K562 (cell line): ENCODE data around the gene NBEA. TPM values are rescaled to one million over a fixed set of nuclear protein-coding genes. Genes with fewer than 3 reads are reported as not detected.

ENCODE experiments used
- ATAC-seq: fragments of 200-7000 bp; cut with Tn5 transposase; 3 replicates; pipeline ENCODE4 v1.9.1; 2020; ENCODE audit warnings: moderate library complexity
- BruUV-seq: library from RNA; stranded (reverse); fragments of 400-500 nt; replicated peaks from 2 replicates; lab custom pipeline; 2021; lab: Mats Ljungman, UMichigan
- CTCF ChIA-PET: fragments of 300-600 bp; formaldehyde crosslinking; extraction: SDS; loops from one replicate; lab custom pipeline; 2021; ENCODE audit warnings: low intra/inter-chr PET ratio; lab: Yijun Ruan, JAX
- POLR2A ChIA-PET: fragments of 300-600, 350-650 bp; sonication (Branson Sonifier 250); formaldehyde crosslinking; extraction: SDS; loops from one replicate; lab custom pipeline; 2021; ENCODE audit warnings: antibody characterized with exemption, inconsistent platforms; lab: Yijun Ruan, JAX
- DNase-seq, 4 experiments: peaks; one replicate each; pipeline versions ENCODE4 v3.0.0 to v3.0.0-alpha.2; 2011 to 2018; ENCODE audit warnings: low spot score in 3 of 4, mixed read lengths in 3 of 4; ENCODE audit errors: extremely low read depth in 1 of 4
- FAIRE-seq: peaks from 2 replicates; lab custom pipeline; 2011; peaks lifted over from hg19 to GRCh38; lab: Jason Lieb, UNC
- H2AFZ ChIP-seq: 2 replicates; pipeline ENCODE4 v1.6.0; 2011; ENCODE audit warnings: low read depth, low read length, control low read depth, inconsistent platforms
- H3K27ac ChIP-seq: fragments of 200-600 bp; 3 replicates; pipeline ENCODE4 v1.8.0; 2011; ENCODE audit warnings: low read depth, mild to moderate bottlenecking, control low read depth, inconsistent platforms, low read length, moderate library complexity, mixed read lengths; ENCODE audit errors: extremely low read depth
- H3K27me3 ChIP-seq, 2 experiments: fragments of 300-600 bp in 1 of 2; 2 replicates in 1 of 2; 3 replicates in 1 of 2; pipeline versions ENCODE4 v1.6.0 to v1.8.0; 2011; ENCODE audit warnings: inconsistent platforms in 2 of 2, low read length in 2 of 2, mild to moderate bottlenecking in 1 of 2, mixed read lengths in 1 of 2, moderate library complexity in 1 of 2; ENCODE audit not compliant: control insufficient read depth in 2 of 2, insufficient read depth in 2 of 2
- H3K36me3 ChIP-seq: fragments of 300-600 bp; 3 replicates; pipeline ENCODE4 v1.8.0; 2011; ENCODE audit warnings: mild to moderate bottlenecking, low read length, inconsistent platforms; ENCODE audit not compliant: control insufficient read depth, insufficient read depth
- H3K4me1 ChIP-seq, 2 experiments: fragments of 200-600 bp in 1 of 2; replicated peaks in 1 of 2; 2 replicates in 1 of 2; 3 replicates in 1 of 2; pipeline versions ENCODE4 v1.5.1 to v1.8.0; 2011; ENCODE audit warnings: inconsistent platforms in 2 of 2, low read length in 2 of 2, mild to moderate bottlenecking in 1 of 2, mixed read lengths in 1 of 2, moderate library complexity in 1 of 2; ENCODE audit not compliant: control insufficient read depth in 2 of 2, insufficient read depth in 2 of 2
- H3K4me2 ChIP-seq: 2 replicates; pipeline ENCODE4 v1.6.1; 2011; ENCODE audit warnings: low read length, control low read depth, inconsistent platforms, mixed read lengths; ENCODE audit not compliant: insufficient read depth
- H3K4me3 ChIP-seq: fragments of 200-600 bp; sonication (generic), shearing (Covaris generic); 2 replicates; pipeline ENCODE4 v1.5.1; 2016; ENCODE audit warnings: control low read depth, inconsistent platforms
- H3K79me2 ChIP-seq: fragments of 200-600 bp; 3 replicates; pipeline ENCODE4 v1.8.0; 2011; ENCODE audit warnings: low read length, inconsistent platforms; ENCODE audit not compliant: control insufficient read depth, insufficient read depth
- H3K9ac ChIP-seq, 2 experiments: 2 replicates each; pipeline versions ENCODE4 v1.6.0 to v1.6.1; 2011; ENCODE audit warnings: low read depth in 2 of 2, low read length in 2 of 2, control low read depth in 1 of 2, inconsistent platforms in 1 of 2, mild to moderate bottlenecking in 1 of 2, mixed read lengths in 1 of 2; ENCODE audit not compliant: insufficient read depth in 1 of 2
- H3K9me1 ChIP-seq: one replicate; pipeline ENCODE4 v1.6.0; 2011; ENCODE audit warnings: inconsistent platforms, mild to moderate bottlenecking, low read length, moderate library complexity; ENCODE audit not compliant: control insufficient read depth, insufficient read depth
- H3K9me3 ChIP-seq: replicated peaks from 2 replicates; pipeline ENCODE4 v1.5.1; 2011; ENCODE audit warnings: low read depth, low read length, inconsistent platforms; ENCODE audit not compliant: control insufficient read depth, insufficient read depth
- H4K20me1 ChIP-seq: replicated peaks from 2 replicates; pipeline ENCODE4 v1.6.1; 2011; ENCODE audit warnings: low read length, inconsistent platforms, mixed read lengths; ENCODE audit not compliant: control insufficient read depth, insufficient read depth
- ADNP ChIP-seq: fragments of 200-800 bp; sonication (Bioruptor generic); IDR thresholded peaks from 2 replicates; pipeline ENCODE4 v1.6.1; 2016; ENCODE audit warnings: missing genetic modification characterization, missing compliant biosample characterization
- CXXC5 ChIP-seq: fragments of 250-450 bp; sonication (Bioruptor Pico); IDR thresholded peaks from 2 replicates; pipeline ENCODE4 v1.8.0; 2022; ENCODE audit warnings: inconsistent platforms, mild to moderate bottlenecking, moderate library complexity
- GATAD2B ChIP-seq: fragments of 450-650 bp; IDR thresholded peaks from 2 replicates; pipeline ENCODE4 v1.6.1; 2017; ENCODE audit warnings: mild to moderate bottlenecking, borderline replicate concordance
- KLF10 ChIP-seq: fragments of 250-450 bp; sonication (Bioruptor Pico); IDR thresholded peaks from 2 replicates; pipeline ENCODE4 v1.6.1; 2021; ENCODE audit warnings: matching md5 sums
- NFATC3 ChIP-seq: fragments of 450-650 bp; IDR thresholded peaks from 2 replicates; pipeline ENCODE4 v1.6.1; 2017; ENCODE audit warnings: mild to moderate bottlenecking
- PHB ChIP-seq: fragments of 250-450 bp; sonication (Bioruptor Pico); IDR thresholded peaks from 2 replicates; pipeline ENCODE4 v1.5.0; 2021
- RBM15 ChIP-seq: fragments of 200-400 bp; formaldehyde crosslinking; IDR thresholded peaks from 2 replicates; pipeline ENCODE4 v1.6.1; 2018; ENCODE audit warnings: mild to moderate bottlenecking, low read length, moderate library complexity; ENCODE audit not compliant: insufficient read depth
- RBM34 ChIP-seq: fragments of 200-400 bp; formaldehyde crosslinking; IDR thresholded peaks from 2 replicates; pipeline ENCODE4 v1.6.1; 2018; ENCODE audit warnings: low read length, borderline replicate concordance; ENCODE audit not compliant: insufficient read depth
- SIN3A ChIP-seq, 2 experiments: fragments of 150-350 bp in 1 of 2; IDR thresholded peaks; 2 replicates each; pipeline ENCODE4 v1.6.1; 2011 to 2016; ENCODE audit warnings: borderline replicate concordance in 2 of 2, low read depth in 2 of 2, low read length in 2 of 2, mild to moderate bottlenecking in 2 of 2, moderate library complexity in 2 of 2; ENCODE audit not compliant: control insufficient read depth in 1 of 2
- XRCC5 ChIP-seq: fragments of 200-400 bp; formaldehyde crosslinking; IDR thresholded peaks from 2 replicates; pipeline ENCODE4 v1.6.1; 2017; ENCODE audit warnings: low read depth, mild to moderate bottlenecking, low read length
- ZNF586 ChIP-seq: fragments of 450-650 bp; formaldehyde crosslinking; conservative IDR thresholded peaks from 2 replicates; pipeline ENCODE4 v1.4.0; 2020; ENCODE audit warnings: mild to moderate bottlenecking, moderate library complexity
- ZNF668 ChIP-seq: fragments of 250-450 bp; sonication (Bioruptor Pico); IDR thresholded peaks from 2 replicates; pipeline ENCODE4 v1.8.0; 2022; ENCODE audit warnings: mild to moderate bottlenecking, inconsistent platforms
- WGBS: fragments of 100-300 bp; shearing (Covaris generic); methylation state at CpG from one replicate; pipeline ENCODE4 v1.1.6; 2016; ENCODE audit warnings: low coverage, mixed read lengths; ENCODE audit not compliant: insufficient coverage; ENCODE audit errors: missing lambda C conversion rate; 5-methylcytosine and 5-hydroxymethylcytosine counted together
- in situ Hi-C: fragments of 300-500 bp; cut with MboI; formaldehyde crosslinking; loops from 4 replicates; pipeline ENCODE4 v1.15.0; 2018; ENCODE audit warnings: inconsistent platforms, mixed read lengths
- intact Hi-C: fragments of 100-400 bp; cut with micrococcal nuclease; formaldehyde crosslinking; loops from 2 replicates; pipeline ENCODE4 v1.14.2; 2022
- polyA plus RNA-seq, 8 experiments: library from polyadenylated mRNA; depleted of rRNA in 4 of 8; stranded (reverse) in 5 of 8; unstranded in 3 of 8; fragments of >200 nt; fragmentation: Nextera tagmentation in 2 of 8; fragmentation: Illumina TruSeq in 1 of 8; extraction: Ambion mirVana in 2 of 8; extraction: Trizol in 1 of 8; gene quantifications; 2 replicates each; pipeline versions ENCODE4 v1.2.1 to v1.2.3, GENCODE V29; 2011 to 2014; ENCODE audit warnings: inconsistent platforms in 1 of 8, missing spikeins in 1 of 8
- total RNA-seq, 7 experiments: library from RNA; depleted of rRNA in 6 of 7; stranded (reverse); fragments of >200 nt in 6 of 7; fragmentation: Illumina TruSeq in 2 of 7; extraction: Trizol in 2 of 7; gene quantifications; 2 replicates each; pipeline versions ENCODE4 v1.2.1 to v1.2.3, GENCODE V29; 2011 to 2021; ENCODE audit warnings: low replicate concordance in 1 of 7

The NBEA gene
- total and polyA plus RNA-seq, 9 of the 15 experiments (the other 6 are each of a cell fraction or from before 2014, with no cell fraction given), result 0.03 to 0.94 (median 0.05) TPM; not detected in 2

DNA sequence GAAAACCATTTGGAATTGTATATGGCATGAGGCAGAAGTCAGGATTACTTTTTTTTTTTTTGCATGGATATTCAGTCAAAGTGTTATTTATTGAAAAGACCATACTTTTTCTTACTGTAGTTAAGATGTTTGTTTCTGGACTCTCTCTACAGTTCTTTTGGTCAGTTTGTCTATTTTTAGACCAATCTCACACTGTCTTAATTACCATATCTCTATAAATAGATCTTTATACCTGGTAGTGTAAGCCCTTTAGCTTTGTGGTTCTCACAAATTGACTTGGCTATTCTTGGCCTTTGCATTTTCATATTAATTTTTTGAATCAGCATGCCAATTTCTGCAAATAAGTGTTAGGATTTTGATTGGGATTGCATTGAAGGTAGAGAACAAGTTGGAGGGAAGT lies 437.6 kb downstream of the NBEA start (continued):
- TF ChIP-seq CXXC5 (CRISPR knock-in tag), result no peak
- TF ChIP-seq ADNP (tag), result no peak
- TF ChIP-seq NFATC3, result no peak
- no peak for TF ChIP-seq RBM34
- TF ChIP-seq ZNF586 (CRISPR knock-in tag), result no peak
- no peak for TF ChIP-seq RBM15
- no peak for TF ChIP-seq ZNF668 (CRISPR knock-in tag)
- TF ChIP-seq GATAD2B, result no peak

GRCh38 chr13:35387682-35388250 lies 445.7 kb downstream of the NBEA start:
- Histone ChIP-seq H3K4me2 (no peak overlapping the region), H3K36me3 (no peaks in the 10 kb centered on the region), H2AFZ (no peak overlapping the region), H4K20me1 (no peaks in the 10 kb centered on the region), H3K9me3 (no peaks in the 10 kb centered on the region), H3K4me1 (no peaks in the 10 kb centered on the region), H3K79me2 (no peaks in the 10 kb centered on the region), H3K9ac (no peak overlapping the region), H3K27ac (no peak overlapping the region), H3K9me1 (no peaks in the 10 kb centered on the region), H3K27me3 (no peaks in the 10 kb centered on the region), H3K4me3 (no peak overlapping the region)
- POLR2A ChIA-PET, result no interaction called here
- ATAC-seq (no peak), FAIRE-seq (no peak), DNase-seq (no peak)
- no TSS peak for BruUV-seq
- no peak for TF ChIP-seq SIN3A (IDR thresholded peaks at IDR 0.05; ENCODE audit: borderline replicate concordance in 2 of 2, control insufficient read depth in 1 of 2, low read depth in 2 of 2, low read length in 2 of 2)
- TF ChIP-seq PHB (CRISPR knock-in tag), result no peak
- TF ChIP-seq XRCC5, result no peak
- TF ChIP-seq KLF10 (CRISPR knock-in tag), result no peak
- in situ Hi-C loops, result no loop called here
- intact Hi-C loops, result no loop called here
- WGBS, result 0% methylated on average over 5 of the region's 6 CpGs
- CTCF ChIA-PET, result no interaction called here
